WTC11 (cell line): ENCODE data around the gene MRPL55. TPM values are rescaled to one million over a fixed set of nuclear protein-coding genes. Genes with fewer than 3 reads are reported as not detected.
"Not testable (repeated sequence)": the region's sequence is repeated elsewhere in the genome, so short reads cannot be mapped to it uniquely, and the experiment has no call there.

Experiments used
- ATAC-seq: fragments of 200-7000 bp; cut with Tn5 transposase; 2 replicates; pipeline ENCODE4 v1.10.0; 2021; ENCODE audit warnings: mild to moderate bottlenecking, moderate library complexity
- CTCF ChIA-PET: fragments of 300-600 bp; sonication (Branson Sonifier 250); formaldehyde crosslinking; loops from one replicate; lab custom pipeline; 2021; ENCODE audit warnings: antibody characterized with exemption; lab: Charles Lee
- POLR2A ChIA-PET: fragments of 350-600 bp; sonication (Branson Sonifier 250); formaldehyde crosslinking; loops from one replicate; lab custom pipeline; 2021; ENCODE audit warnings: antibody characterized with exemption; lab: Charles Lee
- DNase-seq: peaks from one replicate; pipeline ENCODE4 v3.0.0; 2021; ENCODE audit warnings: low spot score
- H3K27ac Mint-ChIP-seq: 2 replicates; pipeline ENCODE4 v1.8.0; 2021; ENCODE audit warnings: mixed read lengths
- H3K27me3 Mint-ChIP-seq: 2 replicates; pipeline ENCODE4 v1.8.0; 2021; ENCODE audit warnings: low read depth, mild to moderate bottlenecking, moderate library complexity, mixed read lengths
- H3K36me3 Mint-ChIP-seq: 2 replicates; pipeline ENCODE4 v1.8.0; 2021; ENCODE audit warnings: mixed read lengths
- H3K4me1 Mint-ChIP-seq: 2 replicates; pipeline ENCODE4 v1.8.0; 2022; ENCODE audit warnings: mixed read lengths
- H3K4me3 Mint-ChIP-seq: 2 replicates; pipeline ENCODE4 v1.8.0; 2021; ENCODE audit warnings: mild to moderate bottlenecking, moderate library complexity, mixed read lengths
- H3K9me3 Mint-ChIP-seq: 2 replicates; pipeline ENCODE4 v1.8.0; 2021; ENCODE audit warnings: mixed read lengths
- ESRRA ChIP-seq: sonication (generic); formaldehyde crosslinking; IDR thresholded peaks from 2 replicates; pipeline ENCODE4 v1.8.1; 2022; ENCODE audit warnings: mild to moderate bottlenecking, missing genetic modification reagents, borderline replicate concordance
- MYBL2 ChIP-seq: sonication (generic); formaldehyde crosslinking; IDR thresholded peaks from 2 replicates; pipeline ENCODE4 v1.8.1; 2023; ENCODE audit warnings: mild to moderate bottlenecking, moderate library complexity, missing genetic modification reagents
- NR3C1 ChIP-seq: sonication (generic); formaldehyde crosslinking; conservative IDR thresholded peaks from 2 replicates; pipeline ENCODE4 v1.8.1; 2023; ENCODE audit warnings: low read depth, mild to moderate bottlenecking, missing genetic modification reagents
- OVOL2 ChIP-seq: fragments of 250-450 bp; sonication (Bioruptor Pico); IDR thresholded peaks from 2 replicates; pipeline ENCODE4 v1.9.0; 2021; ENCODE audit warnings: mild to moderate bottlenecking, borderline replicate concordance
- ZNF138 ChIP-seq: sonication (generic); formaldehyde crosslinking; conservative IDR thresholded peaks from 2 replicates; pipeline ENCODE4 v1.8.1; 2022; ENCODE audit warnings: mild to moderate bottlenecking, moderate library complexity, missing genetic modification reagents
- ZNF263 ChIP-seq: sonication (generic); formaldehyde crosslinking; IDR thresholded peaks from 2 replicates; pipeline ENCODE4 v1.8.1; 2022; ENCODE audit warnings: low read depth, mild to moderate bottlenecking, moderate library complexity, missing genetic modification reagents
- total RNA-seq: library from RNA; stranded (reverse); gene quantifications from 3 replicates; pipeline ENCODE4 v1.2.3, GENCODE V29; 2021
- TF ChIP-seq, protein P1 (sequence below): fragments of 200-600 bp; IDR thresholded peaks from 2 replicates; pipeline ENCODE4 v1.8.0; 2022; ENCODE audit warnings: antibody characterized with exemption
- TF ChIP-seq, protein P2 (sequence below): sonication (generic); formaldehyde crosslinking; IDR thresholded peaks from 2 replicates; pipeline ENCODE4 v1.8.0; 2022; ENCODE audit warnings: mild to moderate bottlenecking, missing genetic modification reagents
- TF ChIP-seq, protein P3 (sequence below): sonication (generic); formaldehyde crosslinking; IDR thresholded peaks from 2 replicates; pipeline ENCODE4 v1.8.0; 2022; ENCODE audit warnings: missing genetic modification reagents
- TF ChIP-seq, protein P4 (sequence below): fragments of 250-450 bp; sonication (Bioruptor Pico); IDR thresholded peaks from 2 replicates; pipeline ENCODE4 v1.9.0; 2021; ENCODE audit warnings: mild to moderate bottlenecking, borderline replicate concordance
- TF ChIP-seq, protein P5 (sequence below): sonication (generic); formaldehyde crosslinking; IDR thresholded peaks from 2 replicates; pipeline ENCODE4 v1.8.1; 2022; ENCODE audit warnings: missing genetic modification reagents, borderline replicate concordance
- TF ChIP-seq, protein P6 (sequence below): sonication (generic); formaldehyde crosslinking; IDR thresholded peaks from 2 replicates; pipeline ENCODE4 v1.8.0; 2023; ENCODE audit warnings: mild to moderate bottlenecking, missing genetic modification reagents

MRPL55 gene
- total RNA-seq, 1 experiment from 2014 or later = 66.9 TPM

DNA sequence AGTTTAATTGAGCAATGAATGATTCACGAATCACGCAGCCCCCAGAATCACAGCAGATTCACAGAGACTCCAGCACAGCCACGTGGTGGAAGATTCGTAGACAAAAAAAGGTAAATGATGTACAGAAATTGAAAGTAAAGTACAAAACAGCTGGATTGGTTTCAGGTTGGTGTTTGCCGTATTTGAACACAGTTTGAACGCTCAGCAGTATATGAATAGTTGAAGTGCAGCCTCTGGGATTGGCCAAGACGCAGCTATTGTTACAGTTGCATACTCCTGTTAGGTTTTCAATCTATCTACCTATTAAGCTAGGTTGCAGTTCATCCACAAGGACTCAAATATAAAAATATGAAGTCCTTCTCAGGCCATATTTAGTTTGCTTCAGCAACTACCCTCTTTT is 3.1 kb upstream of the MRPL55 start:
- CTCF ChIA-PET = no interaction called here

DNA sequence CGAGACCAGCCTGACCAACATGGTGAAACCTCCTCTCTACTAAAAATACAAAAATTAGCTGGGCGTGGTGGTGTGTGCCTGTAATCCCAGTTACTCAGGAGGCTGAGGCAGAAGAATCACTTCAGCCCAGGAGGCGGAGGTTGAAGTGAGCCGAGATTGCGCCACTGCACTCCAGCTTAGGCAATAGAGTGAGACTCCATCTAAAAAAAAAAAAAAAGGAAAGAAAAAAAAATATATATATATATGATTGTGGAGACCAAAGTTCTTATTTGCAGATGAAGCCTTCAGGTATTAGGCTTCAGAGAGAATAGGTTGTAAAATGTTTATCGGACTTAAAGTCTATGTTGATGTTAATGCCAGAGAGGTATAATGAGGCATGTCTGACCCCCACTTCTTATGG is 2.2 kb upstream of the MRPL55 start:
- POLR2A ChIA-PET = not testable (repeated sequence)
- peaks cover 12% of the 10 kb centered on the region for H3K36me3 Mint-ChIP-seq

More for the DNA sequence above, 3.1 kb upstream of the MRPL55 start:
- no peak for DNase-seq
- Mint-ChIP-seq H3K9me3 (peaks cover 13% of the 10 kb centered on the region), H3K4me1 (peaks cover 7% of the 10 kb centered on the region; the same call in 1 of the 2 replicates), H3K27ac (no peak overlapping the region), H3K4me3 (no peak overlapping the region), H3K36me3 (peaks cover 7% of the 10 kb centered on the region), H3K27me3 (peaks cover 20% of the 10 kb centered on the region)
- no peak for TF ChIP-seq OVOL2 (CRISPR knock-in tag)
- no peak for TF ChIP-seq ZNF138 (CRISPR knock-in tag)
- TF ChIP-seq, protein P1, sequence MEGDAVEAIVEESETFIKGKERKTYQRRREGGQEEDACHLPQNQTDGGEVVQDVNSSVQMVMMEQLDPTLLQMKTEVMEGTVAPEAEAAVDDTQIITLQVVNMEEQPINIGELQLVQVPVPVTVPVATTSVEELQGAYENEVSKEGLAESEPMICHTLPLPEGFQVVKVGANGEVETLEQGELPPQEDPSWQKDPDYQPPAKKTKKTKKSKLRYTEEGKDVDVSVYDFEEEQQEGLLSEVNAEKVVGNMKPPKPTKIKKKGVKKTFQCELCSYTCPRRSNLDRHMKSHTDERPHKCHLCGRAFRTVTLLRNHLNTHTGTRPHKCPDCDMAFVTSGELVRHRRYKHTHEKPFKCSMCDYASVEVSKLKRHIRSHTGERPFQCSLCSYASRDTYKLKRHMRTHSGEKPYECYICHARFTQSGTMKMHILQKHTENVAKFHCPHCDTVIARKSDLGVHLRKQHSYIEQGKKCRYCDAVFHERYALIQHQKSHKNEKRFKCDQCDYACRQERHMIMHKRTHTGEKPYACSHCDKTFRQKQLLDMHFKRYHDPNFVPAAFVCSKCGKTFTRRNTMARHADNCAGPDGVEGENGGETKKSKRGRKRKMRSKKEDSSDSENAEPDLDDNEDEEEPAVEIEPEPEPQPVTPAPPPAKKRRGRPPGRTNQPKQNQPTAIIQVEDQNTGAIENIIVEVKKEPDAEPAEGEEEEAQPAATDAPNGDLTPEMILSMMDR = no peak
- TF ChIP-seq, protein P2, sequence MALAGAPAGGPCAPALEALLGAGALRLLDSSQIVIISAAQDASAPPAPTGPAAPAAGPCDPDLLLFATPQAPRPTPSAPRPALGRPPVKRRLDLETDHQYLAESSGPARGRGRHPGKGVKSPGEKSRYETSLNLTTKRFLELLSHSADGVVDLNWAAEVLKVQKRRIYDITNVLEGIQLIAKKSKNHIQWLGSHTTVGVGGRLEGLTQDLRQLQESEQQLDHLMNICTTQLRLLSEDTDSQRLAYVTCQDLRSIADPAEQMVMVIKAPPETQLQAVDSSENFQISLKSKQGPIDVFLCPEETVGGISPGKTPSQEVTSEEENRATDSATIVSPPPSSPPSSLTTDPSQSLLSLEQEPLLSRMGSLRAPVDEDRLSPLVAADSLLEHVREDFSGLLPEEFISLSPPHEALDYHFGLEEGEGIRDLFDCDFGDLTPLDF (CRISPR knock-in tag) = no peak
- TF ChIP-seq, protein P3, sequence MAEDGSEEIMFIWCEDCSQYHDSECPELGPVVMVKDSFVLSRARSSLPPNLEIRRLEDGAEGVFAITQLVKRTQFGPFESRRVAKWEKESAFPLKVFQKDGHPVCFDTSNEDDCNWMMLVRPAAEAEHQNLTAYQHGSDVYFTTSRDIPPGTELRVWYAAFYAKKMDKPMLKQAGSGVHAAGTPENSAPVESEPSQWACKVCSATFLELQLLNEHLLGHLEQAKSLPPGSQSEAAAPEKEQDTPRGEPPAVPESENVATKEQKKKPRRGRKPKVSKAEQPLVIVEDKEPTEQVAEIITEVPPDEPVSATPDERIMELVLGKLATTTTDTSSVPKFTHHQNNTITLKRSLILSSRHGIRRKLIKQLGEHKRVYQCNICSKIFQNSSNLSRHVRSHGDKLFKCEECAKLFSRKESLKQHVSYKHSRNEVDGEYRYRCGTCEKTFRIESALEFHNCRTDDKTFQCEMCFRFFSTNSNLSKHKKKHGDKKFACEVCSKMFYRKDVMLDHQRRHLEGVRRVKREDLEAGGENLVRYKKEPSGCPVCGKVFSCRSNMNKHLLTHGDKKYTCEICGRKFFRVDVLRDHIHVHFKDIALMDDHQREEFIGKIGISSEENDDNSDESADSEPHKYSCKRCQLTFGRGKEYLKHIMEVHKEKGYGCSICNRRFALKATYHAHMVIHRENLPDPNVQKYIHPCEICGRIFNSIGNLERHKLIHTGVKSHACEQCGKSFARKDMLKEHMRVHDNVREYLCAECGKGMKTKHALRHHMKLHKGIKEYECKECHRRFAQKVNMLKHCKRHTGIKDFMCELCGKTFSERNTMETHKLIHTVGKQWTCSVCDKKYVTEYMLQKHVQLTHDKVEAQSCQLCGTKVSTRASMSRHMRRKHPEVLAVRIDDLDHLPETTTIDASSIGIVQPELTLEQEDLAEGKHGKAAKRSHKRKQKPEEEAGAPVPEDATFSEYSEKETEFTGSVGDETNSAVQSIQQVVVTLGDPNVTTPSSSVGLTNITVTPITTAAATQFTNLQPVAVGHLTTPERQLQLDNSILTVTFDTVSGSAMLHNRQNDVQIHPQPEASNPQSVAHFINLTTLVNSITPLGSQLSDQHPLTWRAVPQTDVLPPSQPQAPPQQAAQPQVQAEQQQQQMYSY (CRISPR knock-in tag) = no peak
- TF ChIP-seq NR3C1 (CRISPR knock-in tag) = no peak
- TF ChIP-seq, protein P4, sequence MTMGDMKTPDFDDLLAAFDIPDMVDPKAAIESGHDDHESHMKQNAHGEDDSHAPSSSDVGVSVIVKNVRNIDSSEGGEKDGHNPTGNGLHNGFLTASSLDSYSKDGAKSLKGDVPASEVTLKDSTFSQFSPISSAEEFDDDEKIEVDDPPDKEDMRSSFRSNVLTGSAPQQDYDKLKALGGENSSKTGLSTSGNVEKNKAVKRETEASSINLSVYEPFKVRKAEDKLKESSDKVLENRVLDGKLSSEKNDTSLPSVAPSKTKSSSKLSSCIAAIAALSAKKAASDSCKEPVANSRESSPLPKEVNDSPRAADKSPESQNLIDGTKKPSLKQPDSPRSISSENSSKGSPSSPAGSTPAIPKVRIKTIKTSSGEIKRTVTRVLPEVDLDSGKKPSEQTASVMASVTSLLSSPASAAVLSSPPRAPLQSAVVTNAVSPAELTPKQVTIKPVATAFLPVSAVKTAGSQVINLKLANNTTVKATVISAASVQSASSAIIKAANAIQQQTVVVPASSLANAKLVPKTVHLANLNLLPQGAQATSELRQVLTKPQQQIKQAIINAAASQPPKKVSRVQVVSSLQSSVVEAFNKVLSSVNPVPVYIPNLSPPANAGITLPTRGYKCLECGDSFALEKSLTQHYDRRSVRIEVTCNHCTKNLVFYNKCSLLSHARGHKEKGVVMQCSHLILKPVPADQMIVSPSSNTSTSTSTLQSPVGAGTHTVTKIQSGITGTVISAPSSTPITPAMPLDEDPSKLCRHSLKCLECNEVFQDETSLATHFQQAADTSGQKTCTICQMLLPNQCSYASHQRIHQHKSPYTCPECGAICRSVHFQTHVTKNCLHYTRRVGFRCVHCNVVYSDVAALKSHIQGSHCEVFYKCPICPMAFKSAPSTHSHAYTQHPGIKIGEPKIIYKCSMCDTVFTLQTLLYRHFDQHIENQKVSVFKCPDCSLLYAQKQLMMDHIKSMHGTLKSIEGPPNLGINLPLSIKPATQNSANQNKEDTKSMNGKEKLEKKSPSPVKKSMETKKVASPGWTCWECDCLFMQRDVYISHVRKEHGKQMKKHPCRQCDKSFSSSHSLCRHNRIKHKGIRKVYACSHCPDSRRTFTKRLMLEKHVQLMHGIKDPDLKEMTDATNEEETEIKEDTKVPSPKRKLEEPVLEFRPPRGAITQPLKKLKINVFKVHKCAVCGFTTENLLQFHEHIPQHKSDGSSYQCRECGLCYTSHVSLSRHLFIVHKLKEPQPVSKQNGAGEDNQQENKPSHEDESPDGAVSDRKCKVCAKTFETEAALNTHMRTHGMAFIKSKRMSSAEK = no peak
- TF ChIP-seq ZNF263 (CRISPR knock-in tag) = no peak
- no peak for TF ChIP-seq MYBL2 (CRISPR knock-in tag)
- TF ChIP-seq, protein P5, sequence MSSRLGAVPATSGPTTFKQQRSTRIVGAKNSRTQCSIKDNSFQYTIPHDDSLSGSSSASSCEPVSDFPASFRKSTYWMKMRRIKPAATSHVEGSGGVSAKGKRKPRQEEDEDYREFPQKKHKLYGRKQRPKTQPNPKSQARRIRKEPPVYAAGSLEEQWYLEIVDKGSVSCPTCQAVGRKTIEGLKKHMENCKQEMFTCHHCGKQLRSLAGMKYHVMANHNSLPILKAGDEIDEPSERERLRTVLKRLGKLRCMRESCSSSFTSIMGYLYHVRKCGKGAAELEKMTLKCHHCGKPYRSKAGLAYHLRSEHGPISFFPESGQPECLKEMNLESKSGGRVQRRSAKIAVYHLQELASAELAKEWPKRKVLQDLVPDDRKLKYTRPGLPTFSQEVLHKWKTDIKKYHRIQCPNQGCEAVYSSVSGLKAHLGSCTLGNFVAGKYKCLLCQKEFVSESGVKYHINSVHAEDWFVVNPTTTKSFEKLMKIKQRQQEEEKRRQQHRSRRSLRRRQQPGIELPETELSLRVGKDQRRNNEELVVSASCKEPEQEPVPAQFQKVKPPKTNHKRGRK (CRISPR knock-in tag) = no peak
- no peak for TF ChIP-seq ESRRA (CRISPR knock-in tag)
- TF ChIP-seq, protein P6, sequence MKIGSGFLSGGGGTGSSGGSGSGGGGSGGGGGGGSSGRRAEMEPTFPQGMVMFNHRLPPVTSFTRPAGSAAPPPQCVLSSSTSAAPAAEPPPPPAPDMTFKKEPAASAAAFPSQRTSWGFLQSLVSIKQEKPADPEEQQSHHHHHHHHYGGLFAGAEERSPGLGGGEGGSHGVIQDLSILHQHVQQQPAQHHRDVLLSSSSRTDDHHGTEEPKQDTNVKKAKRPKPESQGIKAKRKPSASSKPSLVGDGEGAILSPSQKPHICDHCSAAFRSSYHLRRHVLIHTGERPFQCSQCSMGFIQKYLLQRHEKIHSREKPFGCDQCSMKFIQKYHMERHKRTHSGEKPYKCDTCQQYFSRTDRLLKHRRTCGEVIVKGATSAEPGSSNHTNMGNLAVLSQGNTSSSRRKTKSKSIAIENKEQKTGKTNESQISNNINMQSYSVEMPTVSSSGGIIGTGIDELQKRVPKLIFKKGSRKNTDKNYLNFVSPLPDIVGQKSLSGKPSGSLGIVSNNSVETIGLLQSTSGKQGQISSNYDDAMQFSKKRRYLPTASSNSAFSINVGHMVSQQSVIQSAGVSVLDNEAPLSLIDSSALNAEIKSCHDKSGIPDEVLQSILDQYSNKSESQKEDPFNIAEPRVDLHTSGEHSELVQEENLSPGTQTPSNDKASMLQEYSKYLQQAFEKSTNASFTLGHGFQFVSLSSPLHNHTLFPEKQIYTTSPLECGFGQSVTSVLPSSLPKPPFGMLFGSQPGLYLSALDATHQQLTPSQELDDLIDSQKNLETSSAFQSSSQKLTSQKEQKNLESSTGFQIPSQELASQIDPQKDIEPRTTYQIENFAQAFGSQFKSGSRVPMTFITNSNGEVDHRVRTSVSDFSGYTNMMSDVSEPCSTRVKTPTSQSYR (CRISPR knock-in tag) = no peak
- no peak for ATAC-seq
- POLR2A ChIA-PET = no interaction called here

More for the DNA sequence above, 2.2 kb upstream of the MRPL55 start:
- H3K4me3 Mint-ChIP-seq, ATAC-seq, H3K27ac Mint-ChIP-seq, CTCF ChIA-PET, H3K4me1 Mint-ChIP-seq, DNase-seq, H3K9me3 Mint-ChIP-seq: not testable (repeated sequence)
- H3K27me3 Mint-ChIP-seq = peaks cover 20% of the 10 kb centered on the region
